Stimulated activated CD4-positive, alpha-beta T cell treated with anti-CD3 and anti-CD28 coated beads, TNF-alpha, amount 100 ng/mL, for 4 hours (primary cell): ENCODE measurements around the gene U2AF2.

Source experiments
- DNase-seq, 3 experiments: peaks; one replicate each; pipeline ENCODE4 v3.0.0-alpha.2; 2020; ENCODE audit warnings: low read depth in 3 of 3

U2AF2 gene

GRCh38 chr19:55689411-55690108 is 34.7 kb downstream of the U2AF2 start:
- no peak for DNase-seq

DNA sequence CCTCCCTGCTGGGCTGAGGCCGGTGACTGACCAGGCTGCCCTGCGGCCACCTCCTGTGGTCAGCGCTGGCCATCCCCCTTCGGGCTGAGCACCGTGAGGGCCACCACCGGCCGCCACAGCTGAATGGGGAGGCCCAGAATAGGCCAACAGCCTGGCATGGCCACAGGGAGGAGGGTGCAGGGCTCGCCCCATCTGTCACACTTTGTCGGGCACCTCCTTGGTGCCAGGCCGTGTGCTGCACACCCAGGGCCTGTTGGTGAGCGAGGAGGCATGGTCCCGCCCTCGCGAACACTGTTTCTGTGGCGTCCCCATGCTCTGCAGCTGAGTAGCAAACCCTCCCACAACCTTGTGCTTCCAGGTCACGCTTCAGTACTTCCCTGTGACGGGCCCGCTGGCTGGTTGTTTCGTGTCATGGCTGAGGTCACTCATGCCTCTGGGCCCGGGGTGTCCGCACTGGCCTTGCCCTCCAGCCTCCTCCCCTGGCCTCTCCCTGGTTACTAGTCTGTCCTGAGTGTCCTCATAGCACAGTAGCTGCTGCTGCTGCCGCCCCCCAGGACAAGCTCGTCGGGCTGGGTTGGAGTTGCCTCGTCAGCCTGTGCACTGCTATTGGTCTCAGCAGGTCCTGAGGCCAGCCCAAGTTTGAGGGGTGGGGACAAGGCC is 35.4 kb downstream of the U2AF2 start:
- DNase-seq, result no peak

DNA sequence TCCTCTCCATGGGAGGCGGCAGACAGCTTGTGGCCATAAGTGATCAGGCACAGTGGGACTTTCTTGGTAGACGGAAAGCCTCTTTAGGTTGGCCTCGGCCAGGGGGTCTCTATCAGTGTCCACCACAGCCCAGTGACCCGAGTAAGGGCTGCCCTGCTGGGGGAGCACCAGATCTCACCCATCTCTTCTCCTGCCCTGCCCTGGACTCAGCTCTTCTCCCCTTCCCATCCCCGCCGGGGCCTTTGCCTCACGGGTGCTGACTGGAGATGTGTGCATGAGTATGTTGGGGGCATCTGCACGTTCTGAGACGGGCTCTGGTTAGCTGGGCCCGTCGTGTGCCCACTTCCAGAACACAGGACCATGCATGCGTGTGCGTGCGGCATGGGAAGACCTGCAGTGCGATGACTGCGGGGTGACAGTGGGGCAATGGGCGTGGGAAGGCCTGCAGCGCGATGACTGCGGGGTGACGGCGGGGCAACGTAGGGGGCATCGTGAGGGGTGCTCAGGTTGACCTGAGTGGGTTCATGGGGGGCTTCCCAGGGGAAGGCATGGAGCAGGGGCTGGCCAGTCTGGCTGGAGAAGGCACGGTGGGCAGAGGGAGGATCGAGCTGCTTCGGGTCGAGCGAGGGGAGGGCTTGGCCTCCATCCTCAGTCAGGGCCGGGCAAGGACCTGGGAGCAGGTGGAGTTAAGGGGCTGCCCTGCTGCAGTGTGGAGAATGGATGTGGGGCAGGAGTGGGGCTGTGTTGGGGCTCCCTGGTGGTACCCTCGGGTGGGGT is 36.1 kb downstream of the U2AF2 start:
- DNase-seq, result no peak

- DNase-seq, result no peak
Measured at GRCh38 chr19:55691561-55692481, 37.0 kb downstream of the U2AF2 start.

DNA sequence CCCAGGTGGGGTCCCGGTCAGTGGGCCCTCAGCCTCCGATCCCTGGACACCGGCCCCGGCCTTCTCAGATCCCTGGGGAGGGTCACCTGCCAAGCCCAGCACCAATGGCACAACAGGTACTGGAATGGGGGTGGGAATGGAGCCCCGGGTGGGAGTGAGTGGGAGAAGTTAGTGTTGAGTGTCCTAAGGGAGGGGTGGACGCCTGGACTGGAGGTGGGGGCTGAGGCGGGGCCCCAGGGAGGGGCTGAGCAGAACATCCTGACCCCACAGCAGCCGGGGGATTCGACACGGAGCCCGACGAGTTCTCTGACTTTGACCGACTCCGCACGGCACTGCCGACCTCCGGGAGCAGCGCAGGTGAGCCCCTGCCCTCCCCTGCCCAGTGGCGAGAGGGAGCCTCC is 37.8 kb downstream of the U2AF2 start:
- no peak for DNase-seq

DNA sequence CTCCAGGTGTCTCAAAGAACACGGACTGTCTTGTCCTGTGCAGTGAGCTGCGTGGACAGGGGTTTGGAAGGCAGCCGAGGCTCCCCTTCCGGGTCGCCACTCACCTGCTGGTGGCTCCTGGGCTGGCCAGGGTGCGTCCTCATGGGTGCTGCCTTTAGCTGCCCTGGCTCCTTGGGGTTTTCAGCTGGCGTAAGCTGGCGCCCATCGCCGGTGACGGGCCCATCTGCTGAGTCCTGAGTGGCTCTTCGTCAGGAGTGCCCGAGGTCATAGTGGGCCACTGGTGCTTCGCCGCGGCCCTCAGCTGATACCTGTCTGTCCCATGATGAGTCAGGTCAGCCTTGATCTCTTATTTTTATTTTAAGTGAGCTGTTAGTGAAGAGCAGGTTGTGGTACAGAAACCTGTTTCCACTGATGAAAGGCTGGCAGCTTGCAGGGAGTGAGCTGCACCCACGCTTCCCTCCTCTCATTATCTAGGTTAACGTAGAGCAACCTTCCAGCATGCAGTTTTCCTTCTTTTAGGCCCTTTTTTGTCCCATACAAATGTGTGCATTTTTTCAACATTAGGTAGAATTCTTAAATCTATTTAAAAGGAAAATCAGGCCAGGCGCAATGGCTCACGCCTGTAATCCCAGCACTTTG is 38.6 kb downstream of the U2AF2 start:
- DNase-seq, result no peak

DNA sequence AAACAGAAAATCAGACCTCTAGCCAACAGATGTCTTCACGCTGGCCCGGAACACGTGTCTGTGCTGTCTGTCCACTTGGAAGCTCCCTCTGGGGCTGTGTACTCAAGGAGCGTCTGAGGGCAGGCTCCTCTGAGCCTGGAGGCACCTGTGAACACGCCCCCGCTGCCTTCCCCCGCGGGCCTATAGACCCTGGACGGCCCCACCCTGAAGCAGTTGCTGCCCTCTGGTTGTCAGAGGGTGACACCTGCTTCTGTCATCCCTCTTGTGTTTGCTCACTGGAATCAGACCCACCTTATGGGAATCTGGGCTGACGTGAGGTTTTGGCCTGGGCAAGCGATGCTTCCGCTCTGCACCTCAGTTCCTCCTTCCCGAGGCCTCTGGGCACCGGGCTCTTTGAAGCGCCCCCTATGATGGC is 39.4 kb downstream of the U2AF2 start:
- no peak for DNase-seq

- DNase-seq, result no peak
Measured at GRCh38 chr19:55694656-55695491, 40.0 kb downstream of the U2AF2 start.

GRCh38 chr19:55695511-55696290 is 40.9 kb downstream of the U2AF2 start:
- DNase-seq, result no peak

DNA sequence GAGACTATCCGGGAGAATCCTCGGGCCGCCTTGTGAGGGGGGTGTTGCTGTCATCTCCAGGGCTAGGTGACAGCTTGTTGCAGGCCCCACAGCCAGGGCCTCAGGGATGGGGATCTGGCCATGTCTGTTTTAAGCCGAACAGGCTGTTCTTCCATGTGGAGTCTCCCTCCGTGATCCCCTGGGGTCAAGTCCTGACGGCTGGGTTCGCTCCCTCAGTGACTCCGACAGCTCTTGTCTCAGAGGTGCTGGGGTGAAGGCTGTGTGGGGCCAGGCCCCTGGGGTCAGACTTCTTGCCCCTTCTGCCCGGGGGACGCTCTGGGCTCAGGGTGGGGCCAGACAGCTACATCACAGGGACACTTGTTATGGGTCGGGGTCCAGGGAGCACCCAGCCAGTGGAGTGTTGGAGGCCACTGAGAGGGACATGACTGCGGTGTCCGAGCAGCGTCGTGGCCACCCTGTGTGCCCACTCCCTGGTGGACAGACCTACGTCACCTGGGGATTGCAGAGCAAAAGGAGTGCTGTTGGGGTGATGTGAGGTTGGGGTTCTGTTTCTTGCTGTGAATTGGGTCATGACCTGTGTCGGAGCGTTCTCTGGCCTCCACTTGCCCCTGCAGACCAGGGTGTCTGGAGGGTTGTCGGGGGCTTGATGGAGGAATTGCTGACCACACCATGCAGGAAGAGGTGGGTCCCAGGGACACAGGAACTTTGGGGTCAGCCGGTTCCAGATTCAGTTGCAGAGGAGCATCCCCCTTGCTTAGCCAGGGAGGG is 41.6 kb downstream of the U2AF2 start:
- DNase-seq, result no peak

- DNase-seq, result no peak
Measured at GRCh38 chr19:55697069-55697440, 42.2 kb downstream of the U2AF2 start.

- no peak for DNase-seq
Measured at GRCh38 chr19:55697698-55698097, 42.9 kb downstream of the U2AF2 start.

GRCh38 chr19:55698256-55698655 is 43.4 kb downstream of the U2AF2 start:
- no peak for DNase-seq

GRCh38 chr19:55699221-55699620 is 44.4 kb downstream of the U2AF2 start:
- no peak for DNase-seq

- no peak for DNase-seq
Measured at GRCh38 chr19:55700813-55701212, 46.0 kb downstream of the U2AF2 start.

GRCh38 chr19:55702131-55702627 is 47.3 kb downstream of the U2AF2 start:
- DNase-seq, result no peak

DNA sequence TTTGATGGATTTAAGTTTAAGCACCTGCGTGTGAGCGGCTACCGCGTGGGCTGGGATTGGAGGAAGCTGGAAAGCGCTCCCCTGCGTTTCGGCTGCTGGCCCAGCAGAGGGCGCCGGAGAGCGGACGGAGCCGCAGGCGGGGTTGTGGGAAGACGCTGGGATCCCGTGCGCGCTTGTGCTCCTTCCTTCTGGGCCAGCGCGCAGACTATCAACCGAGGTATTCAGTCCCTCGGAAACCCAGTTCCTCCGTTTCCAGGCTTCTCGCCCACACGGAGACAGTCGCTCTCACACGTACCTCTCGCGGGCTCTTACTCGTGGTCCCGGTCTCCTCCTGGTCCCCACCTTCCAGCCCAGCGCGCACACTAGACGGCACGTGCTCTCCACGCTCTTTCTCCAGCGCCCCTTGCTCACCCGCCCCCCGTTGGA is 49.0 kb downstream of the U2AF2 start:
- peak in 1 of 3 experiments; percentile 20 for DNase-seq

DNA sequence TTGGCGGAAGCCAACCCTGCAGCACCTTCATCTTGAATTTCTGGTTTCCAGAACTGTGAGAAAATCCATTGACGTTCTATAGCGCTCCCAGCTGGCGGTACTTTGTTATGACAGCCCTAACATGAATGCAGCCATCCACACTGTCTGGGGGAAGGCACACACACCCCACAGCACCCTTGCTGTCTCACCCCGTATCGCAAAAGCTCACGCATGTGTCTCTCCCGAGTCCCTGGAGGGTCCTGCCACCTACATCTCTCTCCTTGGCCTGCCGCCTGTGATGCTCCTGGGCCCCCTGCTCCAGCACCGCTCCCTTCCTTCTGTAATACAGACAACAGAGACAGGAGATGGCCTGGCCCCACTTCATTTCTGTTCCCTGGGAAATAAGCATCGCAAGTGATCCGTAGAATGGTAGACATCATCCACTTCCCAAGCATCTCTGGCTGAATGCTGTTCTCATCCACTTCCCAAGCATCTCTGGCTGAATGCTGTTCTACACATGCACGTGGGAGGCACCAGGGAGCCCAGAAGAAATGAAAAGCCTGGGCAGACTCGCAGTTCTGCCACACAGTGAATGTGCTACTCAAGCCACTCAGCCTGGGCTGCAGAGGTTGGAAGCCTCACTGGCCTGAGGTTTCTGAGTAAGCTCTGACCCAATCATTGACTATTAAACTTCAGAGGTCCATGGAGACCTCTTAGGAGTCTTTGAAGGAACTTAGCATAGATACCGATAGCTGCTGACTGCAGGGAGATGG is 49.8 kb downstream of the U2AF2 start:
- no peak for DNase-seq
